Vagina (tissue), 2 donors: Measurements from ENCODE around the gene TTLL5.

Experiments
- CTCF ChIP-seq, 3 experiments: fragments of 450-650 bp in 2 of 3; fragments of 200-600 bp in 1 of 3; sonication (generic) in 1 of 3; IDR thresholded peaks; one replicate each; pipeline ENCODE4 v1.5.1; 2017 to 2019; ENCODE audit warnings: antibody characterized with exemption in 3 of 3, mild to moderate bottlenecking in 2 of 3, moderate library complexity in 2 of 3
- POLR2A ChIP-seq, 2 donors: fragments of 450-650 bp; IDR thresholded peaks; one replicate each; pipeline ENCODE4 v1.6.1; 2017; ENCODE audit warnings: antibody characterized with exemption in 2 of 2, mild to moderate bottlenecking in 2 of 2, moderate library complexity in 2 of 2
- POLR2AphosphoS5 ChIP-seq, 2 donors: sonication (generic); formaldehyde crosslinking; IDR thresholded peaks; one replicate each; pipeline ENCODE4 v1.9.0; 2017; ENCODE audit warnings: antibody characterized with exemption in 2 of 2, mild to moderate bottlenecking in 2 of 2, low read depth in 1 of 2; ENCODE audit not compliant: insufficient read depth in 1 of 2

- TF ChIP-seq CTCF (IDR thresholded peaks at IDR 0.05): no peak
- TF ChIP-seq POLR2AphosphoS5 (IDR thresholded peaks at IDR 0.05; ENCODE audit: insufficient read depth in 1 of 2, low read depth in 1 of 2): no peak
- TF ChIP-seq POLR2A (IDR thresholded peaks at IDR 0.05): no peak
Measured at GRCh38 chr14:75944607-75945241, 283.7 kb downstream of the TTLL5 start.
